Calu3 (cell line): ENCODE measurements around the gene BCAS3. TPM values are rescaled to one million over a fixed set of nuclear protein-coding genes. Genes with fewer than 3 reads are reported as not detected.

Experiments
- BruUV-seq: library from RNA; stranded (reverse); fragments of 400-500 nt; replicated peaks from 2 replicates; lab custom pipeline; 2021; lab: Mats Ljungman, UMichigan
- CTCF ChIA-PET: fragments of 300-600 bp; sonication (Branson Sonifier 250); formaldehyde crosslinking; loops from one replicate; lab custom pipeline; 2022; ENCODE audit warnings: antibody characterized with exemption; lab: Charles Lee
- DNase-seq: peaks from one replicate; pipeline ENCODE4 v3.0.0; 2022
- H3K27ac Mint-ChIP-seq: one replicate; pipeline ENCODE4 v1.8.0; 2022; ENCODE audit warnings: mixed read lengths; ENCODE audit not compliant: unreplicated experiment
- H3K27me3 Mint-ChIP-seq: one replicate; pipeline ENCODE4 v1.8.0; 2022; ENCODE audit warnings: mixed read lengths; ENCODE audit not compliant: unreplicated experiment
- H3K36me3 Mint-ChIP-seq: one replicate; pipeline ENCODE4 v1.8.0; 2022; ENCODE audit warnings: mild to moderate bottlenecking, moderate library complexity, mixed read lengths; ENCODE audit not compliant: insufficient read depth, unreplicated experiment
- H3K4me1 Mint-ChIP-seq: one replicate; pipeline ENCODE4 v1.8.0; 2022; ENCODE audit warnings: mild to moderate bottlenecking, low read depth, mixed read lengths; ENCODE audit not compliant: unreplicated experiment
- H3K4me3 Mint-ChIP-seq: one replicate; pipeline ENCODE4 v1.8.0; 2022; ENCODE audit warnings: mild to moderate bottlenecking, low read depth, moderate library complexity, mixed read lengths; ENCODE audit not compliant: unreplicated experiment
- H3K9me3 Mint-ChIP-seq: one replicate; pipeline ENCODE4 v1.8.0; 2022; ENCODE audit warnings: low read depth, mixed read lengths; ENCODE audit not compliant: unreplicated experiment
- intact Hi-C: fragments of 100-400 bp; cut with micrococcal nuclease; formaldehyde crosslinking; loops from one replicate; pipeline ENCODE4 v1.10.0; 2022; ENCODE audit not compliant: unreplicated experiment
- total RNA-seq: library from RNA; stranded (reverse); gene quantifications from 2 replicates; pipeline ENCODE4 v1.2.3, GENCODE V29; 2022
- TF ChIP-seq, protein P1 (sequence below): fragments of 200-600 bp; IDR thresholded peaks from one replicate; pipeline ENCODE4 v1.8.0; 2022; ENCODE audit warnings: antibody characterized with exemption; ENCODE audit not compliant: unreplicated experiment

Gene BCAS3
- total RNA-seq, 1 experiment from 2014 or later: 10.9 TPM

DNA sequence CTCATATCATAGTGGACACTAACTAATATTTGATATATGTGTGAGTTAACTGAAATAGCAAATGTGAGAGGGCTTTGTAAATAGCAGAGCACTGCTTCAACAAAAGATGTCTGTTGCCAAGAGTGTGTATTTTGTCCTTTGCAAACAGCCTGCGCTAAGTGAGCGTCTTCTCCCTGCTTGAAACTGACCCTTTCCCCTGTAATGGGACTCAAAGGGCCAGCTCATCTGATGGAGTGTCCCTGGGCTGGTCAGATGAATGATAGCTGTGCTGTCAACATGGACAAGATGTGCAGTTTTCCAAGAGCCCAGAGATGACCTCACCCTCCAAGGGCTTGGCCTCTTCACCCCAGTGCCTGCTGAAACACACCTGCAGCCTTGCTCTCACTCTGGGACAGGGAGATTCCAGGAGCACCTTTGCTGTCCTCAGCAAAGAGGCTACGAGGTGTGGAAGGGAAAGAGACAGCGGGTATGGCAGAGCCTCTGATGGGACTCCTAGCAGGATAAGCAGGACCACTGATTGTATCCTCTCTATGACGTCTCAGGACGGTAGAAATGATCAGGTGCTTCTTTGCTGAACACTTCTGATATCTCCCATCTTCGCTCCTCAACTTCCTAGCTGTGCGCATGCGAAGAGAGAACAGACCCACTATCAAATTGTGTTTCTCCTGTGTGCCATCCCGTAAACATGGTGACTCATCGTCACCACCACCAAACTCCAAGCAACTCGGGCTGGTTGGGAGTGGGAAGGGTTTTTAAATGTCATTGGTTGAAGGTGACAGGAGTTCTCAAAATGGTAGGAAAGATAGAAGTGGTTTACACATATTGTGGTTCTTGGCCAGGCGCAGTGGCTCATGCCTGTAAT lies 686.2 kb downstream of the BCAS3 start:
- TF ChIP-seq, protein P1, sequence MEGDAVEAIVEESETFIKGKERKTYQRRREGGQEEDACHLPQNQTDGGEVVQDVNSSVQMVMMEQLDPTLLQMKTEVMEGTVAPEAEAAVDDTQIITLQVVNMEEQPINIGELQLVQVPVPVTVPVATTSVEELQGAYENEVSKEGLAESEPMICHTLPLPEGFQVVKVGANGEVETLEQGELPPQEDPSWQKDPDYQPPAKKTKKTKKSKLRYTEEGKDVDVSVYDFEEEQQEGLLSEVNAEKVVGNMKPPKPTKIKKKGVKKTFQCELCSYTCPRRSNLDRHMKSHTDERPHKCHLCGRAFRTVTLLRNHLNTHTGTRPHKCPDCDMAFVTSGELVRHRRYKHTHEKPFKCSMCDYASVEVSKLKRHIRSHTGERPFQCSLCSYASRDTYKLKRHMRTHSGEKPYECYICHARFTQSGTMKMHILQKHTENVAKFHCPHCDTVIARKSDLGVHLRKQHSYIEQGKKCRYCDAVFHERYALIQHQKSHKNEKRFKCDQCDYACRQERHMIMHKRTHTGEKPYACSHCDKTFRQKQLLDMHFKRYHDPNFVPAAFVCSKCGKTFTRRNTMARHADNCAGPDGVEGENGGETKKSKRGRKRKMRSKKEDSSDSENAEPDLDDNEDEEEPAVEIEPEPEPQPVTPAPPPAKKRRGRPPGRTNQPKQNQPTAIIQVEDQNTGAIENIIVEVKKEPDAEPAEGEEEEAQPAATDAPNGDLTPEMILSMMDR: no peak
- Mint-ChIP-seq H3K4me3 (no peak overlapping the region), H3K36me3 (no peaks in the 10 kb centered on the region), H3K9me3 (no peaks in the 10 kb centered on the region), H3K27ac (no peak overlapping the region), H3K27me3 (no peaks in the 10 kb centered on the region), H3K4me1 (no peaks in the 10 kb centered on the region)
- BruUV-seq: no TSS peak
- intact Hi-C loops: no loop called here
- CTCF ChIA-PET: interaction anchor here (0.7 kb wide), 1 partner anchor 11 kb away, joined by 4 read pairs; no protein-coding TSS in a partner anchor
- no peak for DNase-seq

DNA sequence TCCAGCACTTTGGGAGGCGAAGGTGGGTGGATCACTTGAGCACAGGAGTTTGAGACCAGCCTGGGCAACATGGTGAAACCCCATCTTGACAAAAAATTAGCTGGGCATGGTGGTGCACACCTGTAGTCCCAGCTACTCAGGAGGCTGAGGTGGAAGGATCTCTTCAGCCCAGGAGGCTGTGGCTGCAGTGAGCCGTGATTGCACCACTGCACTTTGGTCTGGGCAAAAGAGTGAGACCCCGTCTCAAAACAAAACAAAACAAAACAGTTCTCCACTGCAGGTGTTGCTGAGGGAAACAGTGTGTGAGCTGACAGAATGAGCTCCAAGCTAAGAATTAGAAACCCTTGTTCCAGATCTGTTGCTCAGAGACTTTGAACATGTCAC lies 686.8 kb downstream of the BCAS3 start:
- no peak for DNase-seq
- Mint-ChIP-seq H3K27ac (no peak overlapping the region), H3K9me3 (no peaks in the 10 kb centered on the region), H3K4me3 (no peak overlapping the region), H3K27me3 (no peaks in the 10 kb centered on the region), H3K36me3 (no peaks in the 10 kb centered on the region), H3K4me1 (no peaks in the 10 kb centered on the region)
- TF ChIP-seq, protein P1: no peak
- CTCF ChIA-PET: no interaction called here
- intact Hi-C loops: no loop called here
- no TSS peak for BruUV-seq

DNA sequence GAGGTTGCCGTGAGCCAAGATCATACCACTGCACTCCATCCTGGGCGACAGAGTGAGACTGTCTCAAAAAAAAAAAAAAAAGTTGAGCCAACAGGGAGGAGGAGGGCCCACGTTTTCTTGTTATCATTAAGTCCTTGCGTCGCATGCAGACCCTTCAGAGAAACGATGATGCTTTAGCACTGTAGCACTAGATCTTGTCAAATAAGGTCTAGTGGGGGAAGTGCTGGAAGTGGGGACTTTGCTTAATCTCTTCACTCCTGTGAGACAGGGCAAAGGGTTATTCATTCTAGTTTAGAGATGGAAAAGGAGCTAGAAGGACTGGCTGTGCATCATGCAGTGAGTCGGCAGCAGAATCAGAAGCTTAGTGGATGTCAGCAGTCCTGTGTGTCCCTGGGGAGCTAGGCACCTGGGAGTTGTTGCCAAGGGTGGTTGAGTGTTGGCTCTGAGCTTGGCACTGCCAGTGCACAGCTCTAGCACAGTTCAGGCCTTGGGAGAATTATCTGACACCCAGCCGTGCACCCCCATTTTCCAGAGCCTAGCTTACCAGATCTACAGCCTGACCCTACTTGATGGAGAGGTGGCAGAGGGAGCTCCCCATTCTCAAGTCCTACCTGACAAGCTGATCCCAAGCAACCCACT lies 688.5 kb downstream of the BCAS3 start:
- CTCF ChIA-PET: no interaction called here
- BruUV-seq: no TSS peak
- no peak overlapping the region for H3K27ac Mint-ChIP-seq

DNA sequence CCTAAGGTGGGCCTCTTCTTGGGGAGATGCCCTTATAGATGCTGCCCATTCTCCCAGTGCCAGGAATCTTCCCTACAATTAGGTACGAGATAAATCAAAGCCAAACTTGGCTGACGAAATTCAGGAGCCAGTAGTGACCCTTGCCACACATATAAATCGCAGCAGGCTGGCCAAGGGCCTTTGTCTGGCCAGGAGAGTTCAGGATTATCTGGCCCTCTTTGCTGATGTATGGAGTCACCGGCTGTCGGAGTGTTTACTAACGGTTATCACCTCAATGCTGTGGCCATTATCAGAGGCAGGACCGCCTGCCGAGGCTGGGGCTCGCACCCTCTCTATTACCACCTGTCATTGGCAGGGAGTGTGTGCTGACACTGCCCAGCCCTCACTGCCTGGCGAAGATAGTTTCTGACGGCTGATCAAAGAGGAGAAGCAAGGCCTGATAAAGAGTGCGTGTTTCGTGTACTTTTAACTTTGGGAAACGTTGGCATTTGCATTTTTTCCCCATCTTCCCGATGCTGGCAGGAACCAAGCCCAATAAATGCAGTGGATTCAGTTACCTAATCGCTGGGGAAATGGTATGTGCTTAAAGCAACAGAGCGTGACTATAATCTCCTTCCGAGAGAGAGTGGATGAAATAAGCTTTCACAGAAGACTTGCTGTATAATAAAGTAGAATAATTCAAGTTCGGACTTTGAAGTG lies 689.2 kb downstream of the BCAS3 start:
- CTCF ChIA-PET: no interaction called here
- no peaks in the 10 kb centered on the region for H3K27me3 Mint-ChIP-seq
- no peaks in the 10 kb centered on the region for H3K9me3 Mint-ChIP-seq
- no TSS peak for BruUV-seq
- no peaks in the 10 kb centered on the region for H3K4me1 Mint-ChIP-seq
- intact Hi-C loops: no loop called here
- no peak overlapping the region for H3K4me3 Mint-ChIP-seq
- H3K36me3 Mint-ChIP-seq: no peaks in the 10 kb centered on the region
- TF ChIP-seq, protein P1: no peak
- H3K27ac Mint-ChIP-seq: no peak overlapping the region
- no peak for DNase-seq

More for the DNA sequence above, 688.5 kb downstream of the BCAS3 start:
- no peaks in the 10 kb centered on the region for H3K4me1 Mint-ChIP-seq
- no peaks in the 10 kb centered on the region for H3K27me3 Mint-ChIP-seq
- TF ChIP-seq, protein P1: no peak
- DNase-seq: no peak
- H3K36me3 Mint-ChIP-seq: no peaks in the 10 kb centered on the region
- no peak overlapping the region for H3K4me3 Mint-ChIP-seq
- intact Hi-C loops: no loop called here
- H3K9me3 Mint-ChIP-seq: no peaks in the 10 kb centered on the region
